DOHH2 (cell line): Measurements from ENCODE around the gene DMXL2.

ENCODE experiments used
- H3F3A ChIP-seq: fragments of 200-600 bp; sonication (generic), shearing (Covaris generic); 2 replicates; pipeline ENCODE4 v1.6.0; 2016; ENCODE audit warnings: antibody characterized with exemption, mild to moderate bottlenecking; ENCODE audit not compliant: control insufficient read depth, insufficient read depth
- H3K27ac ChIP-seq: fragments of 200-600 bp; sonication (generic); 2 replicates; pipeline ENCODE4 v1.5.1; 2014; ENCODE audit warnings: low read depth, mild to moderate bottlenecking, low read length, moderate library complexity
- H3K27me3 ChIP-seq: fragments of 200-600 bp; sonication (generic); 2 replicates; pipeline ENCODE4 v1.6.1; 2014; ENCODE audit warnings: mild to moderate bottlenecking, low read length, mixed read lengths; ENCODE audit not compliant: control insufficient read depth
- H3K36me3 ChIP-seq: fragments of 200-600 bp; sonication (generic); 2 replicates; pipeline ENCODE4 v1.6.1; 2014; ENCODE audit warnings: mild to moderate bottlenecking, low read length, moderate library complexity, mixed read lengths; ENCODE audit not compliant: control insufficient read depth
- H3K4me1 ChIP-seq: fragments of 200-600 bp; sonication (generic); 2 replicates; pipeline ENCODE4 v1.6.1; 2014; ENCODE audit warnings: mild to moderate bottlenecking, low read length, mixed read lengths; ENCODE audit not compliant: control insufficient read depth
- H3K4me2 ChIP-seq: fragments of 200-600 bp; sonication (generic); 2 replicates; pipeline ENCODE4 v1.6.0; 2014; ENCODE audit warnings: mild to moderate bottlenecking, low read length, moderate library complexity
- H3K4me3 ChIP-seq: fragments of 200-600 bp; sonication (generic); 2 replicates; pipeline ENCODE4 v1.5.1; 2014; ENCODE audit warnings: mild to moderate bottlenecking, low read length, mixed read lengths
- H3K79me2 ChIP-seq: fragments of 200-600 bp; sonication (generic); 2 replicates; pipeline ENCODE4 v1.6.1; 2014; ENCODE audit warnings: mild to moderate bottlenecking, low read length, mixed read lengths; ENCODE audit not compliant: control insufficient read depth
- H3K9me2 ChIP-seq: fragments of 200-600 bp; sonication (generic); replicated peaks from 2 replicates; pipeline ENCODE4 v1.6.1; 2014; ENCODE audit warnings: mild to moderate bottlenecking, low read length, mixed read lengths; ENCODE audit not compliant: control insufficient read depth
- H3K9me3 ChIP-seq: fragments of 200-600 bp; sonication (generic); 2 replicates; pipeline ENCODE4 v1.6.1; 2014; ENCODE audit warnings: antibody characterized with exemption, low read length, mixed read lengths; ENCODE audit not compliant: control insufficient read depth, insufficient read depth
- H4K20me1 ChIP-seq: fragments of 200-600 bp; sonication (generic); 2 replicates; pipeline ENCODE4 v1.6.0; 2014; ENCODE audit warnings: low read depth, mild to moderate bottlenecking, antibody characterized with exemption, low read length, moderate library complexity; ENCODE audit not compliant: control insufficient read depth, insufficient read depth
- CTCF ChIP-seq: fragments of 200-600 bp; sonication (generic); IDR thresholded peaks from one replicate; pipeline ENCODE4 v1.5.1; 2014; ENCODE audit warnings: antibody characterized with exemption, mild to moderate bottlenecking, low read depth, low read length; ENCODE audit not compliant: poor library complexity, severe bottlenecking
- EZH2phosphoT487 ChIP-seq: fragments of 200-600 bp; sonication (generic); IDR thresholded peaks from 2 replicates; pipeline ENCODE4 v1.6.1; 2017; ENCODE audit warnings: borderline replicate concordance, mild to moderate bottlenecking, antibody characterized with exemption, low read length, moderate library complexity, mixed read lengths

Gene DMXL2

DNA sequence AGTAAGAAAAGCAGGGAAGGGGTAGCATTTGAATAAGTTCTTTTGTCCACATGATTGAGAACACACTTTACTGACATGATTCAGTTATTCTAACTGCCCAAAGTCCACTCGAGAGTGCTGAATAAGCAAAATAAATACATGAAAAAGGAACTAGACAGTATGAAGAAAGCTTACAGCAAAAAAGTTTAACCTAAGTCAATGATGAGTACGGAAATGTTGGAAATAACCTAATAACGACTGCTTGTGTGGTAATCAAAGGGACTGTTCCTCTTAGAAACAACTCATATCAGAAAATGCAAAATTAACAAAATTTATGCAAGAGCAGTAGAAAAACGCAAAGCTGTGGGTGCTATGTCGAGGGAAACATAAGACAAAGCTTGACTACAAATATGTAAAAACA is 36.6 kb downstream of the DMXL2 start:
- H3K9me2 ChIP-seq = no peaks in the 10 kb centered on the region
- H4K20me1 ChIP-seq = no peaks in the 10 kb centered on the region
- no peaks in the 10 kb centered on the region for H3K36me3 ChIP-seq
- no peak overlapping the region for H3K27ac ChIP-seq
- H3K4me3 ChIP-seq = no peak overlapping the region
- H3K4me2 ChIP-seq = no peak overlapping the region
- H3K9me3 ChIP-seq = no peaks in the 10 kb centered on the region
- no peaks in the 10 kb centered on the region for H3F3A ChIP-seq
- H3K4me1 ChIP-seq = no peaks in the 10 kb centered on the region
- no peak for TF ChIP-seq EZH2phosphoT487
- TF ChIP-seq CTCF = no peak
- H3K79me2 ChIP-seq = peaks cover 4% of the 10 kb centered on the region; the same call in 1 of the 2 replicates
- no peaks in the 10 kb centered on the region for H3K27me3 ChIP-seq

GRCh38 chr15:51580982-51581381 is 41.6 kb downstream of the DMXL2 start:
- Histone ChIP-seq H3K9me3 (no peaks in the 10 kb centered on the region), H3K4me1 (no peaks in the 10 kb centered on the region), H3K27ac (no peak overlapping the region), H3F3A (no peaks in the 10 kb centered on the region), H4K20me1 (no peaks in the 10 kb centered on the region), H3K9me2 (no peaks in the 10 kb centered on the region), H3K79me2 (no peaks in the 10 kb centered on the region), H3K36me3 (no peaks in the 10 kb centered on the region), H3K4me2 (no peak overlapping the region), H3K4me3 (no peak overlapping the region), H3K27me3 (no peaks in the 10 kb centered on the region)
- no peak for TF ChIP-seq EZH2phosphoT487
- no peak for TF ChIP-seq CTCF

GRCh38 chr15:51580385-51580784 is 42.2 kb downstream of the DMXL2 start:
- H3K4me3 ChIP-seq = no peak overlapping the region
- no peaks in the 10 kb centered on the region for H3K36me3 ChIP-seq
- no peak overlapping the region for H3K4me2 ChIP-seq
- no peaks in the 10 kb centered on the region for H3K27me3 ChIP-seq
- no peaks in the 10 kb centered on the region for H3K9me2 ChIP-seq
- H4K20me1 ChIP-seq = no peaks in the 10 kb centered on the region
- TF ChIP-seq CTCF (no peak), EZH2phosphoT487 (no peak)
- no peaks in the 10 kb centered on the region for H3K9me3 ChIP-seq
- no peak overlapping the region for H3K27ac ChIP-seq
- no peaks in the 10 kb centered on the region for H3K79me2 ChIP-seq
- H3K4me1 ChIP-seq = no peaks in the 10 kb centered on the region
- H3F3A ChIP-seq = no peaks in the 10 kb centered on the region

DNA sequence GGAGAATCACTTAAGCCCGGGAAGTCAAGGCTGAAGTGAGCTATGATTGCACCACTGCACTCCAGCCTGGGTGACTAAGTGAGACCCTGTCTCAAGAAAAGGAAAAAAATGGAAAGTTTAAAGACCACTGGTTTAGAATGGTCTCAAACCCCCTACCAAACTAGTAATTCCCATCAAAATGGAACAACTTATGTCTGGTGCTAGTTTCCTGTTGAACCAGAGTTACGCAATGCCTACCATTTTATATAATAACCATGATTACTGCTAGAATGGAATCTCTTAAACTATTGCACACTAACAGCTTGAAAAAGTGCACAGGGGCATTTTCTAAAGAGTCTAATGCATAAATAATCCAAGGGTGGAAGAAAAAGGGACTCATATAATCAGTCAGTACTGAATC is 43.6 kb downstream of the DMXL2 start:
- Histone ChIP-seq H3K9me3 (no peaks in the 10 kb centered on the region), H4K20me1 (no peaks in the 10 kb centered on the region), H3K36me3 (no peaks in the 10 kb centered on the region), H3K4me1 (no peaks in the 10 kb centered on the region), H3K27ac (no peak overlapping the region), H3K4me3 (no peak overlapping the region), H3K27me3 (no peaks in the 10 kb centered on the region), H3K9me2 (no peaks in the 10 kb centered on the region), H3K79me2 (no peaks in the 10 kb centered on the region), H3F3A (no peaks in the 10 kb centered on the region), H3K4me2 (no peak overlapping the region)
- TF ChIP-seq CTCF = no peak
- no peak for TF ChIP-seq EZH2phosphoT487
